HL-60/S4 treated with retinoic acid at 250 ng/mL for 4 days and 3 days (cell line): ENCODE results near the gene MBP.

Experiments used
- in situ Hi-C: fragments of 300-500 bp; cut with MboI; formaldehyde crosslinking; loops from 2 replicates; pipeline ENCODE4 v1.7.0; 2022; ENCODE audit warnings: low sequenced_read_pairs

The MBP gene

DNA sequence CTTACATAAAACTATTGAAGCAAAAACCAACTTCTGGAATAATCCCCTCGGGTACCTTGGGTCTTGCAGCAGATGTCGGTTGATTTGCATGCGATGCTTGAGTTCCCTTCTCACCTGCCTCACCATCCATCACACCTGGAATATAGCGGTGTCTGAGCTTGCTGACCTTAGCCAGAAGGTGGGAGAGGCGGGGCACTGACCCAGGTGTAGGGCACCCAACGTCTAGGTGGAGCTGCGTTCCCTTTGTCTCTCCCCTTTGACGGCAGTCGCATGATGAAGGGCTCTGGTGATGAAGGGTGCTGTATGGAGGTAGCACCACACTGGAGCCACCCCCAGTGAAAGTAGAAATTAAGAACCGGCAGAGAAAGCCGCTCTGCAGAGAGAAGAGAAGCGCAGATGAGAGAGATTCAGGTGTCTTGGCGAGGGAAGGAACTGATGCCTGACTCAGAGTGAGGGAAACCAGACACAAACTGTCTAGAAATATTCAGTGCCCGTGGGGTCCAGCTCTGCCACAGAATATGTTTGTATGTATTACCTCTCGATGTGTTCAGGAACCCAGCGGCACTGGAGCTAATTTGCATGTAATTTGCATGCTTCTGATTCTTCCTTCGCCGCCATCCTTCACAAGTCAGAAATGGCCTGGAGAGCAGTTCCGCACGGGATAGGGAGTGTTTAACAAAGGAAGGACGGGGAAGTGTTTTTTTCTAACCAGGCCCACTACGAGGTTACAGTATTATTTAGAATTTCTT lies 19.4 kb upstream of the MBP start:
- in situ Hi-C loops, result no loop called here

DNA sequence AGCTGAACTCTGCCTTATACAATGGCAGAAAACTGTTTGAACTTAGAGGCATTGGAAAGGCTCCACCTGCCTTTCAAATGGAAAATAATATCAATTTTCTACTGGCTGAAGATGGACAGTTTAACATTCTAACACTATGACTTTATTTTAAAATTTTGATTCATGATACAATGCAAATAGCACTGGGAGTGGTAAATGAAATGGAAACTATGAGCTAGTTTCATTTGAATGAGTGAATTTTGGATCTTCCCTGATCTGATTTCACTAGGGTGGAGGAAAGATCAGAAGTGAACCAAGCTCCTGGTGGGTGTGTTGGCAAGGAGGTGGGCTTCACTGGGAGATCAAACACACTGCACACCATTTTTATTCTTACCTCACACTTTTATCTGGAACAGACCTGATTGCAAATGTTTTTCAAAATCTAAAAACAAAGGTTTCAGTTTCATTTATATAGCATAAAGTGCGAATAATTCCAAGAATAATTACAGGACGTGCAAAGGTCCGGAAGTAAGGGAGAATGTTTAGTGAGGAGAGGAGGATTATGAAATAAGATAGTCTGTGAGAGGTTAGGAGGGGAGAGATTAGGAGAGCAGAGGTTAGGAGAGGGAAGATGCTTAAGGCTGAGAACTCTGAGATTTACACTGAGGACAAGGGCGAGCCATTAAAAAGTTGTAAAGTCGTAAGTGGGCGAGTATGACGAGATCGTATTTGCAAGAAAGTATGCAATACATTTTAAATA lies 18.6 kb upstream of the MBP start:
- in situ Hi-C loops, result no loop called here

DNA sequence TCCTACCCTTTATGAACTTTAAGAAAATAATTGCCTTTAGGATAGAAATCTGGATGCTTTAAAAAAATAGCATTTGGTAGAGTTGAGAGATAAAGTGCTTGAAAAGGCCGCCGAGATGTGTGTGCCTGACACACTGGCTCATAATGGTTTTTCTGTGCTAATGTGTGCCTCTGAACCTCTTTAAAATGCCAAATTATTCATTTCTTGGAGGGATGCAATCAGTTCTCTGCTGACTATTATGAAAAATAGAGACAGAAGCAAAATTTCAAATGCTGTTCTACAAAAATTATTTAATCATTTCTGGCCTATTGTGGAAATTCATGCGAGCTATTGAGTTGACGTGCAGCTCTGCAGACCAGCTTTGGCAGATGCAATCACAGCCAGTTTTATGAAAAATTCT lies 18.0 kb upstream of the MBP start:
- in situ Hi-C loops, result no loop called here

DNA sequence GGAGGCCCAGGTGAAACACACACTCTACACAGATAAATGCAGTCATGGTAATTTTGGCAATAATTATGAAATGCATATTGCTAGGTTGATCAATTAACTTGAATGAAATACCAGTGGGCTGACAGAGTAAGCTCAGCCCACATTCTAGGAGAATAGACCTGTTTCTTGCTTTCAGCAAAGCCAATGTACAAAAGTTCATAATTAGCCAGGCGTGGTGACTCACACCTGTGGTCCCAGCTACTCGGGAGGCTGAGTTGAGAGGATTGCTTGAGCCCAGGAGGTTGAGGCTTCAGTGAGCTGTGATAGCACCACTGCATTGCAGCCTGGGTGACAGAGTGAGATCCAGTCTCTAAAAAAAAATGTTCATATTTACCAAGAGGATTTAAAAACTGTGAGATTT lies 15.7 kb upstream of the MBP start:
- in situ Hi-C loops, result no loop called here

DNA sequence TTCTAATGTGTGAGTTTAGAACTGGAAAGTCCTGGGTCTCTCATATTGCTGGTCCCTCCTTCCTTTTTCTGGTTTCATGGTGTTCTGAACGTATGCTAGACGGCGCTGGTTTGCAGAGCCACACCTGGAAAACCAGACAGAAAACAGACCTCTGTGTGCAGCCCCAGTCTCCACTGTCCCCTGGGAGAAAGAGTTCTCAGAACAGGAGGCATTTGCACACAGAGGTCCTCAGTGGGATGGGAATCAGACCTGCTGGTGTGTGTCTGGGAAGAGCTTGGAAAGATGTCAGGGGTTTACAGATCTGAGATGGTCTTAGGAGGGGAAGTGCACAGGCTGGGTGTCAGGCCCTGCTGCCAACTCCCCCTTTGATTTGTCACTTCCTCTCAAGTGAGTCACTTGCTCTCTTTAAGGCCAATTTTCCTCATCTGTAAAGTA lies 14.9 kb upstream of the MBP start:
- in situ Hi-C loops, result no loop called here

DNA sequence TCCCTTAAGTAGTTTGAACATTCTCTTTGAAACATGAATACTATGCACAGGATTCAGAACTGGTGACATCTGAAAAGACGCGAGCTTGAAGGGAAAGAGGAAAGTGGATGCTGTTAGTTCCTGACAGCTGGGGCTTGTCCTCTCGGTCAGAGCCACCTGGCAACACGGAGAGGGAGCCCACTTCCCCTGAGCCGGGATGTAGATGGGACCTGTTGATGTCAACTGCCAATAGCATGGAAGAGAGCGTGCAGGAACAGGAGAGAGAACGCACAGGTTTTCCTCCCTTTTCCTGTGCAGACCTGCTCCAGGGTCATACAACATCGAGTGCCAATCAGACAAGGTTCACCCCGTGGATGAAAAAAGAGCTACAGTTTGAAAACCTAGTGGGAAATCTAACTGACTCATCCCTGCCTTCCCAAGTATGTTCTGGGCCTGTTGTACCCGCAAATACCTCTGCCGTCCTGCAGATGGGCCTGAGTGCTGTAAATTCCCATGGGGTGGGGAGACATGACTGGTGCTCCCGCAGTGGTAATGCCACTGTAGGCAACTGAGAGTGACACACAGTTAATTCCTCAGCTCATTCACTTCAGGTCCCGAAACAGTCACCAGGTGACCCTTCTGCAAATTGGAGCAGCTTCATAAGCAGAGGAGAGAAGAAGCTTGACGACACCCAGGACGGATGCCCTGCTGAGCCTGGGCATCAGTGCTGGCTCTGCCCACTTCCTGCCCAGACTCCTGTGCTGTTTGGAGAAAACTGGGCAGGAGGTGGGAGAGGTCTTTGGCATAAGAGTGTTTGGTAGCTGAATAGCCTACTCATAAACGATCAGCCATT lies 13.9 kb upstream of the MBP start:
- in situ Hi-C loops, result no loop called here

DNA sequence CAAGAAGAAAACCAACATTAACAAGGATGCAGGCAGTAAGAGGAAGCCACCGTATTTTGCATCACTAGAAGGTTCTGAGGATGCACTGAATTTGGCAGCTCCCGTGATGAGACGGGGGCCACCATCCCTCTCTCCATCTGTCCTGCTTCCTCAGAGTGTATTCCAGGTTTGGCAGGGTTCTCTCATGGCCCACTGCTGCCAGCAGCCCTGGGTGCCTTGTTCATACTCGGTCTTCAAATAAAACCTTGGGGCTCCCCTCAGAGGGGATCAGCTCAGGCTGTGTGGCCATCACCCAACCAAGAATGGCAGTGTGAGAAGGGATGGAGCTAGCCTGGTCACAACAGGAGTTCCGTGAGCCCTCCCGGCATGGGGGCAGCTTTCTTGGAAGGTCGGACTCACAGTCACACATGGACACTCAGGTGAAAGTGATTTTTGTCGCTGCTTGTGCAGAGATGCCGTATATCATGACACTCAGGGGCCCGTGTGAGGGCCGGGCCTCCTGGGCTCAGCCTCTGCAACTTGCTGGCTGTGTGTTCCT lies 12.8 kb upstream of the MBP start:
- in situ Hi-C loops, result no loop called here

DNA sequence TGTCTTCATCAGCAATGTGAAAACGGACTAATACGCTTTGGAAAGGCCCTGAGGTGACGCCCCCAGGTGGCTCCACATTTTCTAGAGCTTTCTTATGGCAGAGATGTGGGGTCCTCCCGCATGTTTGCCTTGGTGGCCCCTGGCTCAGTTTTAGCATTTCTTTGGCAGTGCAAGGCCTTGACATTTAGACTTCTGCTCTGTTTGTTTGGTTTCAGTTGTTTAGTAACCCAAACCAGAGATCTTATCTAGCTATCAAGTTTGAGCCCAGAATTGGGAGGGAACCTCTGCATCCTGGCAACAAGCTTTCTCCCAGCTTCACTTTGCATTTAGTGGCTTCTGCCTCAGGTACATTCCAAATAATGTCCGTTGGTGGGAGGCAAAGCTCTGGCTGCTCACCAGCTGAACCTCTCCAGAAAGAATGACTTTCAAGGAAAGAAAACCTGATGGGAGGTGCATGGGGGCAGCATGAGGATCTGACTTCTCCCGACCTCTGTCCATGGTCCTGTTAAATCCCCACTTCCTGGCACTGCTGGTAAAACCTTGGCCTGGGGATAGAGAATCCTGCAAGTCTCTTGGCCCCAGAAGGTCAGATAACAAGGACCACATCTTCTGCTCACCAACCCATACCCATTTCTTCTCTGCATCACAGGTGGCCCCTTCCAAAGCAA lies 12.0 kb upstream of the MBP start:
- in situ Hi-C loops, result no loop called here

DNA sequence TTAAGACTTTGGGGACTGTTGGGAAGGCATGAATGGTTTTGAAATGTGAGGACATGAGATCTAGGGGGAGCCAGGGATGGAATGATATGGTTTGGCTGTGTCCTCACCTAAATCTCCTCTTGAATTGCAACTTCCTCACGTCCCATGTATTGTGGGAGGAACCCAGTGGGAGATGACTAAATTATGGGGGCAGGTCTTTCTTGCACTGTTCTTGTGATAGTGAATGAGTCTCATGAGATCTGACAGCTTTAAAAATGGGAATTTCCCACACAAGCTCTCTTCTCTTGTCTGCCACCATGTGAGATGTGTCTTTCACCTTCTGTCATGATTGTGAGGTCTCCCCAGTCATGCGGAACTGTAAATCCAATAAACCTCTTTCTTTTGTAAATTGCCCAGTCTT lies 11.5 kb upstream of the MBP start:
- in situ Hi-C loops, result no loop called here

DNA sequence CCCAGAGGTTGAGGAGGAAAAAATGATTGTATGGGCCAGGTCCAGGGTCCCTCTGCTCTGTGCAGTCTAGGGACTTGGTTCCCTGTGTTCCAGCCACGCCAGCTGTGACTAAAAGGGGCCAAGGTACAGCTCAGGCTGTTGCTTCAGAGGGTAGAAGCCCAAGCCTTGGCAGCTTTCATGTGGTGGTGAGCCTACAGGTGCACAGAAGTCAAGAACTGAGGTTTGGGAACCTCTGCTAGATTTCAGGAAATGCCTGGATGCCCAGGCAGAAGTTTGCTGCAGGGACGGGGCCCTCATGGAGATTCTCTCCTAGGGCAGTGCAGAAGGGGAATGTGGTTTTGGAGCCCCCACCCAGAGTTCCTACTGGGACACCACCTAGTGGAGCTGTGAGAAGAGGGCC lies 10.6 kb upstream of the MBP start:
- in situ Hi-C loops, result no loop called here

DNA sequence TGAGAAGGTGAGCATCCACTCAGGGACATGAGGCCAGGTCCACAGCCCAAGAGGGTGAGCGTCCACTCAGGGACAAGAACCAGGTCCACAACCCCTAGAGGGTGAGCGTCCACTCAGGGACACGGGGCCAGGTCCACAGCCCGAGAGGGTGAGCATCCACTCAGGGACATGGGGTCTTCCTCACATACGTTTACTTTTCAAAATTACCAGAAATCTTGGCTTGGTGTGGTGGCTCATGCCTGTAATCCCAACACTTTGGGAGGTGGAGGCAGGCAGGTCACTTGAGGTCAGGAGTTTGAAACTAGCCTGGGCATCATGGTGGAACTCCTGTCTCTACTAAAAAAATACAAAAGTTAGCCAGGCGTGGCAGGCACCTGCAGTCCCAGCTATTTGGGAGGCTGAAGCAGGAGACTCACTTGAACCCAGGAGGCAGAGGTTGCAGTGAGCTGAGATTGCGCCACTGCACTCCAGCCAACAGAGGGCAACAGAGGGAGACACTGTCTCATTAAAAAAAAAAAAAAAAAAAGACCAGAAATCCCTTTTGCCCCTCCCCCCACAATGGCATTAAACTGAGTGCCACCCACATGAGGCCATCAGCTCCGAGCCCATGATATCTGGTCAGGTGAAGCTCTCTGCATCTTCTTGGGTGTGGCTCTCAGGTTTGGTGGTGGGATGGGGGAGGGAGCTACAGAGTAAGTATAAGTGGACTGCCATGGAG lies 9.0 kb upstream of the MBP start:
- in situ Hi-C loops, result no loop called here

DNA sequence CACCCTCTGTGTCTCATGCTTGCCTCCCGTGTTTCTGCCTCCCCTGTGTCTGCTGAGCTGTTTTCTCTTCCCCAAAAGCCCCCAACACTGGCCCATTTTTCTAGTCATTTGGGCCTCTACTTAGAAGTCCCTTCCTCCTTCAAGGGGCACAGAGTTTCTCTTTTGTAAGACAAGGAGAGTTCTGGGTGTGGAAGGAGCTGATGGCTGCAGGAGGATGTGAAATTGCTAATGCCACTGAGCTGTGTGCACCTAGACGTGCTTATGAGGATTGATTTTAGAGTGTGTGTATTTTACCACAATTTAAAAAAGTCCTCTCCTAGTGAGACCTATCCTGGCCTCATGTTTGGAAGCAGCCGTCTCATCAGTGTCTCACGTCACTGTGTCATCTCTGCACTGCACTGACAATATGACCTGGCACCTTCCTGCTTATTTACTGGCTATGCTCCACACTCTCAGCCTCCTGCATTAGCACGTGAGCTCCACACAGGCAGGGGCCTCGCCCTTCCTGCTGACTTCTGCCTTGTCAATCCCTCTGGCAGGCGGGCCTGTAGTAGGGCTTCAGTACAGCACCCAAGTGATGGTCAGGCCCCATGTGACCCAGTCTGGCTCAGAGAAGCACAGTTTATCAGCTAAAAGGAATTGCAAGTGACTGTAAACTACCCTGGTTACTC lies 8.0 kb upstream of the MBP start:
- in situ Hi-C loops, result no loop called here

DNA sequence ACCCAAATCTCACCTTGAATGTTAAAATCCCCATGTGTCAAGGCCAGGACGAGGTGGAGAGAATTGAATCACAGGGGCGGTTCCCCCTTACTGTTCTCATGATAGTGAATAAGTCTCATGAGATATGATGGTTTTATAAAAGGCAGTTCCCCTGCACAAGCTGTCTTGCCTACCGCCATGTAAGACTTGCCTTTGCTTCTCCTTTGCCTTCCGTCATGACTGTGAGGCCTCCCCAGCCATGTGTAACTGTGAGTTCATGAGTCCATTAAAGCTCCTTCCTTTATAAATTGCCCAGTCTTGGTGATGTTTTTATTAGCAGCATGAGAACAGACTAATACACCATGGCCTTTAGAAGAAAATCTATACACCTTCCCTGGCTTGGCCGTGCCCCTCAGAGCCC lies 7.4 kb upstream of the MBP start:
- in situ Hi-C loops, result no loop called here

DNA sequence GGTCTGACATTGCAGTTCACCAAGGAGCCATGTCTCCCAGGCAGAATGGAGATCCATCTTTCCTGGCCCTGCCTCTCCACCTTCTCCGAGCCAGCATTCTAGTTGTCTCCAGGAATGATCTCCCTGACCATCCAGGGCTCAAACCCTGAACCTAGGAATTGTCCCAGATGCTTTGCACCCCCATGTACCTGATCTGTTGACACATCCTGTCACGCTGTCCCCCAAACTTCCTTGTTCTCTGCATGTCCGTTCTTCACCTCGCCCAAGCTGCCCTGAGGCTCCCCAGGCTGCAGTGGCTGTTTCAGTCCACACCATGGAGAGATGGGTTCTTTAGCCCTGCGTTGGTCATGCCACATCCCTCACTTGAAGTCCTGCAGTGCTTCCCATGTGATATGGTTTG lies 7.0 kb upstream of the MBP start:
- in situ Hi-C loops, result no loop called here

DNA sequence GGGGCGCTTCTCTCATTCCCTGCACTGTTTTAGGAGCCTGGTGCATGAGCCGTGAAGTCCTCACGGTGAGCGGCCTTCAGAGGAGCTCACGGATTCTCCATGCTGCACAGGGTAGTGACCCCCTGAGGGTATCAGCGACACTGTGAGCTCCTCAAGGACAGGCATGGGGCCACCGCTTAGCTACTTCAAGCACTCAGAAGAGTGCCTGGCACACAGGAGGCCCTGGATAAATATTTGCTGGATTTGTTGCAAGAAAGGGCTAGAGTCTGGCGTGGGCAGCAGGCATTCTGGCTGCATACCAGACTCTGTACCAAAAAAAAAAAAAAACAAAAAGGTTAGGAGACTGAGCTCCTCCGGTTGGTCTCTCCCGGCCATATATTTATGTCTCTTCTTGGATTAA lies 5.7 kb upstream of the MBP start:
- in situ Hi-C loops, result no loop called here

DNA sequence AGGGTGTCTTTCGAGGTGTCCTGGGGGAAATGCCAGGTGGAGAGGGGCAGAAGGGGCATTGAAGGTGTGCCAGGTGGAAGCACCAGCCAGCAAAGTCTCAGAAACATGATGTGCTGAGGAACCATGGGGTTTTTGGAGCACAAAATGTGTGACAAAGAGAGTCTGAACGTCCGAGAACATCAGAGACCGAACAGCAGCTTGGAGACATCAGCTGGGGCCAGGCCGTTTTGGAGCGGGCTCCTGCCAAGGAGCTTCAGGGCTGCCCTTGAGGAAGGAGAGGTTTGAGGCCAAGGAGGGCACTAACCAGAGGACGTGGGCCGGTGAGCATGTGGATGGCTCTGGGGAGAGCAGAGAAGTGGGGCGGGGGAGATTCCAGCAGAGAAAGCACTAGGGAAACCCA lies 5.3 kb upstream of the MBP start:
- in situ Hi-C loops, result no loop called here

DNA sequence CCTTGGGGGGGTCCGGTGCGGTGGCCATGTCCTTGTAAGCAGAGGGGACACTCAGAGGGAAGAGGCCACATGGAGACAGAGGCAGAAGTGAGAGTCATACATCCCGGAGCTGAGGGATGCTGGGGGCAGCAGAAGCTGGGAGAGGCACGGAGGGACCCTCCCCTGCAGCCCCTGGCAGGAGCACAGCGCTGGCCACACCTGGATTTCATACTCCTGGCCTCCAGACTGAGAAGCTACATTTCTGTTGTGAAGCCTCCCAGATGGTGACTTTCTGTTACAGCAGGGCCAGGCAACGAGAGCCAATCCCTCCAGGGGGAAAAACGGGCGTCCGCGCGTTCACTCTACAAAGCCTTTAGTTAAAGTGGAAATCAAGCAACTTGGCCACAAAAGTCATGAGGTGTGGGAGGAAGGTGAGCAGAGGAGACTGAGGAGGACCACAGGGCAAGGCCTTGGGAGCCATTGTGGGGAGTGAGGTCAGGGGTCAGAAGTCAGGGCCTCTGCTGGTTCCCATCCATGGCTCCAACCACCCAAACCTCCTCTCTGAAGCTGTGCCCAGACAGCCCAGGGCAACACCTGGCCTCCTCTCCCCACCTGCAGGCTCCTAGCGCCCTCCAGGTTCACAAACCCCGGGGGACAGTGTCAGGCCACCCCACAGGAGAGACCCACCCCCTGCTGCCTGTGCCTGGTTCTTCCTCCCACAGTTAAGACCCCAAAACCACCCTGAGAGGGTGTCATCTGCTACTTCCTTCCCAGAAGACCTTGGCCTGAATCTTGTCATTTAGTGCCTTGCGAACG lies 4.5 kb upstream of the MBP start:
- in situ Hi-C loops, result no loop called here

DNA sequence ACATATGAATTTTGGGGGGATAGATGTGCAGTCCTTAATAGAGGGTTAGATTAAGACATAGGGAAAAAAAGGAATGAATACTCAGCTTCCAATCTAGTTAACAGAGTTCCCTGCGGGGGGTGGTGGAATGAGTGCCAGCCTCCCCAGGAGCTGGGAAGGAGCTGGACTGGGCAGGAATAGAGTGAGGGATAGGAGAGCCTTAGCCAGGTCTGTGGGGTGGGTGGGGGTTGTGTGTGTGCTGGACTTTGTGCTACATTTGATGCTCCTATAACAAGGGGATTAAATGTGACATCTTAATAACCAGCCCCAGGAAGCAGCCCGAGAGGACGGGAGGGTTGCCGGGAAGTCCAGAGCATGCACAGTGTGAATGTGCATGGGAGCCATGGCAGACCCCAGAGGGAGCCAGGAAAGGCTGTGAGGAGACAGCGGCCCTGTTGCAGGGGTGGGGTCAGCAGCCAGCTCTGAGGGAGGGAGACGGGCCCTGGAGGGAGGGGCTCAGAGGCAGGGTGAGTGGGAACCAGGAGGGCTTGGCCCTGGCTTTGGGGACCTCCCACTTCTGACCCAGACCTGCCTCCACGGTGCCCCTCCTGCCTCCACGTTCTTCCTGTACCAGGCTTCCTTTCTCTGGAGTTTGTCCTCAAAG lies 3.6 kb upstream of the MBP start:
- in situ Hi-C loops, result no loop called here
